GM12892 (cell line): ENCODE data around the gene NCBP3.

Source experiments
- POLR2A ChIP-seq: IDR thresholded peaks from 2 replicates; pipeline ENCODE4 v1.6.1; 2011; ENCODE audit warnings: low read depth, low read length, control low read depth
- POLR2AphosphoS5 ChIP-seq: IDR thresholded peaks from 2 replicates; pipeline ENCODE4 v1.6.1; 2011; ENCODE audit warnings: low read depth, low read length, control low read depth
- TAF1 ChIP-seq: IDR thresholded peaks from 2 replicates; pipeline ENCODE4 v1.6.1; 2011; ENCODE audit warnings: low read depth, mild to moderate bottlenecking, control low read depth, low read length, borderline replicate concordance

DNA sequence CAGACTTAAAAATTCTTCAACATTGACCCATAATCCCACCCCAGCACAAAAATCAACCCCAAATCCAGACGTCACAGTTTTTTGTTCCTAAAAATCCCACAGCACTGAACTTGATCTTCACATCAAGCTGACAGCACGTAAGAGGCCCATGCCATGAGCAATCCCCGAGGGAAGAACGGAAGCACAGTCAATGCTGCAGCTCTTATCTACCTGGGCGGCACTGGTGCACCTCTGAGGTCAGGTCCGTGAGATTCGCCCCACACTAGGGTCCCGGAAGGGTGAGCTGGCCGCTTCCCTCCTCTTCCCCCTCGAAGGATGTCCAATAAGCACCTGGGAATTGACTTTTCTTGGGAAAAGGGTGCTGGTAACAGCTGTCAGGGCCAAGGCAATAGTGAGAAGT is 33.8 kb downstream of the NCBP3 start:
- TF ChIP-seq POLR2A, result no peak
- no peak for TF ChIP-seq TAF1
- no peak for TF ChIP-seq POLR2AphosphoS5
